ENCODE results near the gene OBP2A.

Gene OBP2A

DNA sequence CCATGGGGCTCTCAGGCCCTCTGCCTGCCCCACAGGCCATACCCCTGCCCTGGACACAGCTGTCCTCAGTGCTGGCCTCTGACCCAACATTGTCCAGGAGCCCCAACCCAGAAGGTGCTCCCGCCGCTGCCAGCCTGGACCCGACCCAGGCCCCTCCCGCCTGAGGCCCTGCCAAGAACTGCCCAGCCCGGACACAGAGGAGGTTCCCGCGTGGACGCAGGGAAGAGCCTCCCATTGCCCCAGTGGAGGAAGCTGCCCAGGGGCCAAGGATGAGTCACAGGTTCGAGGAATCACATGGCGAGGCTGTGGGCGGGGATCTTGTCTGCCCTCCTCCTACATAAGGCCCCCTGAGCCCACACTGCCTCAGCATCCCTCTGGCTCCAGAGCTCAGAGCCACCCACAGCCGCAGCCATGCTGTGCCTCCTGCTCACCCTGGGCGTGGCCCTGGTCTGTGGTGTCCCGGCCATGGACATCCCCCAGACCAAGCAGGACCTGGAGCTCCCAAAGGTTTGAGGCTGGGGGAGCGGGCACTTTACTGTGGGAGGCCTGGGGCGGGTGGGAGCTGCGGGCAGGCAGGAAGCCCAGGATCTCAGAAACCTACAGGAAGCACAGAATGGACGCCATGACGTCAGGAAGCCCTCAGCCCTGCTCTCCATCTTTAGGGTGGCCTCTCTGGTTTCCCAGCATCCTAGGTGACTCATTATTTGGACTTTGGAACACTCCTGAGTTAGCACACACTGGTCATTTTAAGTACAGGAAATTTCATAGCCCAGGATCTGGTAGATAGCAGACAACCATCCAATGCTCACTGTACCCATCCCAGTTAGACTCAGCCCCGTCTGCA, 15.7 kb downstream of the OBP2A start, which contains the start of gene PAEP:
Gene PAEP, plus strand, starts transcription at position 366 of the 844 bp plus-strand sequence.
- no peak for DNase-seq (ENCODE audit: low spot score)
- TF ChIP-seq, protein P1, sequence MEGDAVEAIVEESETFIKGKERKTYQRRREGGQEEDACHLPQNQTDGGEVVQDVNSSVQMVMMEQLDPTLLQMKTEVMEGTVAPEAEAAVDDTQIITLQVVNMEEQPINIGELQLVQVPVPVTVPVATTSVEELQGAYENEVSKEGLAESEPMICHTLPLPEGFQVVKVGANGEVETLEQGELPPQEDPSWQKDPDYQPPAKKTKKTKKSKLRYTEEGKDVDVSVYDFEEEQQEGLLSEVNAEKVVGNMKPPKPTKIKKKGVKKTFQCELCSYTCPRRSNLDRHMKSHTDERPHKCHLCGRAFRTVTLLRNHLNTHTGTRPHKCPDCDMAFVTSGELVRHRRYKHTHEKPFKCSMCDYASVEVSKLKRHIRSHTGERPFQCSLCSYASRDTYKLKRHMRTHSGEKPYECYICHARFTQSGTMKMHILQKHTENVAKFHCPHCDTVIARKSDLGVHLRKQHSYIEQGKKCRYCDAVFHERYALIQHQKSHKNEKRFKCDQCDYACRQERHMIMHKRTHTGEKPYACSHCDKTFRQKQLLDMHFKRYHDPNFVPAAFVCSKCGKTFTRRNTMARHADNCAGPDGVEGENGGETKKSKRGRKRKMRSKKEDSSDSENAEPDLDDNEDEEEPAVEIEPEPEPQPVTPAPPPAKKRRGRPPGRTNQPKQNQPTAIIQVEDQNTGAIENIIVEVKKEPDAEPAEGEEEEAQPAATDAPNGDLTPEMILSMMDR (IDR thresholded peaks at IDR 0.05; ENCODE audit: extremely low read depth, missing control alignments), result no peak

DNA sequence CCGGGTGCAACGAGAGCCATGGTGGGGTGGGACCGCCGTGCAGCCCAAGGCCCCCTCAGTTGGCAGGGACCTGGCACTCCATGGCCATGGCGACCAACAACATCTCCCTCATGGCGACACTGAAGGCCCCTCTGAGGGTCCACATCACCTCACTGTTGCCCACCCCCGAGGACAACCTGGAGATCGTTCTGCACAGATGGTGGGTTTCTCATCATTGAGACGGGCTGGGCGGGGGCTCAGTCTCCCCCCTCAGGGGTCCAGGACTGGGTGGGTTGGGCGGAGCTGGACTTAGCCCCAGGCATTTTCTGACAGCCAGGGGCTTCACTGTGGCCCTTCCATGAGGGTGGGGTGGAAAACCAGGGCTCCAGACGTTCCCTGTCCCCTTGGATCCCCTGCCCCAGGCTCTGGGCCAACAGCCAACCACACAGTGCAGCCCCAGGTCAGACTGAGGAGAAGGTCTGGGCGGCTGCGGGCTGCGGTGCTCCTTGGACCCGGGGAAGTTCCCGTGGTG, 16.4 kb downstream of the OBP2A start:
- TF ChIP-seq, protein P1 (IDR thresholded peaks at IDR 0.05; ENCODE audit: extremely low read depth, missing control alignments), result no peak

DNA sequence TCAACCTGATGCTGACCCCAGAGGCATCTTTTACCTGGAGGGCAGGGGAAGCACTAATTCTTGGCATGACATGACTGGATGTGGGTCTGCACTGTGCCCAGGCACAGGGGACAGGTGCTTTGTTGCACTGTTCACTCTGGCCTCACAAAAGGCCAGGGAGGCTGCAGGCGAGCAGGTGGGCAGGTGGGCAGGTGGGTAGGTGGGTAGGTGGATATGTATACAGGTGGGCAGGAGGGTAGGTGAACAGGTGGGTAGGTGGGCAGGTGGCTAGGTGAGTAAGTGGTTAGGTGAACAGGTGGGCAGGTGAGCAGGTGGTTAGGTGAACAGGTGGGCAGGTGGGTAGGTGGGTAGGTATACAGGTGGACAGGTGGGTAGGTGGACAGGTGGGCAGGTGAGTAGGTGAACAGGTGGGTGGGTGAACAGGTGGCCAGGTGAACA, 17.1 kb downstream of the OBP2A start:
- no peak for DNase-seq (ENCODE audit: low spot score)
- TF ChIP-seq, protein P1 (IDR thresholded peaks at IDR 0.05; ENCODE audit: extremely low read depth, missing control alignments), result no peak

More for the DNA sequence above, 16.4 kb downstream of the OBP2A start:
- DNase-seq (ENCODE audit: low spot score), result no peak

- no peak for DNase-seq (ENCODE audit: low spot score)
- TF ChIP-seq, protein P1 (IDR thresholded peaks at IDR 0.05; ENCODE audit: extremely low read depth, missing control alignments), result no peak
Observed at GRCh38 chr9:135563858-135564257, 17.9 kb downstream of the OBP2A start.

GRCh38 chr9:135565141-135565628, 19.3 kb downstream of the OBP2A start:
- TF ChIP-seq, protein P1 (IDR thresholded peaks at IDR 0.05; ENCODE audit: extremely low read depth, missing control alignments), result no peak
- no peak for DNase-seq (ENCODE audit: low spot score)

- DNase-seq (ENCODE audit: low spot score), result no peak
- TF ChIP-seq, protein P1 (IDR thresholded peaks at IDR 0.05; ENCODE audit: extremely low read depth, missing control alignments), result no peak
Observed at GRCh38 chr9:135565636-135566035, 19.7 kb downstream of the OBP2A start.

GRCh38 chr9:135566552-135566951, 20.6 kb downstream of the OBP2A start:
- no peak for DNase-seq (ENCODE audit: low spot score)

More at GRCh38 chr9:135566552-135566951, 20.6 kb downstream of the OBP2A start:
- TF ChIP-seq, protein P1 (IDR thresholded peaks at IDR 0.05; ENCODE audit: extremely low read depth, missing control alignments), result no peak

All from GM20000 (cell line).